Lower leg skin (tissue), 4 donors: Measurements from ENCODE around the gene ZNF888. TPM values are rescaled to one million over a fixed set of nuclear protein-coding genes. Genes with fewer than 3 reads are reported as not detected.
"Not testable (repeated sequence)": the region's sequence is repeated elsewhere in the genome, so short reads cannot be mapped to it uniquely, and the experiment has no call there.

Source experiments
- DNase-seq, 2 donors: peaks; one replicate each; pipeline ENCODE4 v3.0.0-alpha.2; 2019; ENCODE audit warnings: low spot score in 2 of 2
- H3K4me3 ChIP-seq: fragments of 200-600 bp; sonication (generic); 2 replicates; pipeline ENCODE4 v1.5.1; 2017; ENCODE audit warnings: mild to moderate bottlenecking, low read depth; ENCODE audit not compliant: poor library complexity, severe bottlenecking
- POLR2A ChIP-seq, 2 donors: fragments of 450-650 bp; IDR thresholded peaks; one replicate each; pipeline ENCODE4 v1.6.1; 2016 to 2017; ENCODE audit warnings: antibody characterized with exemption in 2 of 2, mild to moderate bottlenecking in 1 of 2, moderate library complexity in 1 of 2
- WGBS, 2 donors: methylation state at CpG; one replicate each; pipeline ENCODE4 v1.1.5; 2018; 5-methylcytosine and 5-hydroxymethylcytosine counted together
- intact Hi-C: fragments of 100-400 bp; cut with DNase I; formaldehyde crosslinking; loops from one replicate; pipeline ENCODE4 v1.15.0; 2023; ENCODE audit warnings: low total_unique reads
- total RNA-seq, 4 donors: library from RNA; depleted of rRNA; stranded (reverse); fragments of >200 nt; gene quantifications; one replicate each; pipeline ENCODE4 v1.1.0, GENCODE V29; 2016
- TF ChIP-seq, protein P1 (sequence below), 3 donors: fragments of 450-650 bp; IDR thresholded peaks; one replicate each; pipeline ENCODE4 v1.5.1; 2016; ENCODE audit warnings: antibody characterized with exemption in 3 of 3, mild to moderate bottlenecking in 3 of 3, moderate library complexity in 2 of 3

The ZNF888 gene
- total RNA-seq, 4 donors from 2014 or later = 1.6 to 3.7 (median 3.2) TPM

DNA sequence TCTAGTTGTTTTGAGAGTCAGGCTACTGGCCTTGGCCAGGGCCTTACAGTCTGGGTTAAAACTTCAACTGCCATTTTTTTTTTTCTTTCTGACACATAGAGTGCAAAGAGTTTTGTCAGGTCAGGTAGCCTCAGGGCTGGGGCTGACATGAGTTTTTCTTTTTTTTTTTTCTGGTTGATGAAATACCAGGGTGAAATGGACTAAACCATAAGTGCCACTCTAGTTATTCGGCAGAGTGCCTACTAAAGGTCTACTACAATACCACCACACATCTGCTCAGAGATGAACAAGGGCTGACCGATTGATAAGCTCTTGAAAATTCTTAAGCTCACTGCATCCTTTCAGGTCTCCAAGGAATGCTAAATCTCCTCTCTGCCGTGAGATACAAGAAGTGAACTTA lies 21.4 kb downstream of the ZNF888 start:
- WGBS, 2 donors = 75 to 87% methylated on average over 3 of the region's 3 CpGs
- intact Hi-C loops = no loop called here
- no peak for TF ChIP-seq POLR2A (IDR thresholded peaks at IDR 0.05)
- TF ChIP-seq, protein P1, sequence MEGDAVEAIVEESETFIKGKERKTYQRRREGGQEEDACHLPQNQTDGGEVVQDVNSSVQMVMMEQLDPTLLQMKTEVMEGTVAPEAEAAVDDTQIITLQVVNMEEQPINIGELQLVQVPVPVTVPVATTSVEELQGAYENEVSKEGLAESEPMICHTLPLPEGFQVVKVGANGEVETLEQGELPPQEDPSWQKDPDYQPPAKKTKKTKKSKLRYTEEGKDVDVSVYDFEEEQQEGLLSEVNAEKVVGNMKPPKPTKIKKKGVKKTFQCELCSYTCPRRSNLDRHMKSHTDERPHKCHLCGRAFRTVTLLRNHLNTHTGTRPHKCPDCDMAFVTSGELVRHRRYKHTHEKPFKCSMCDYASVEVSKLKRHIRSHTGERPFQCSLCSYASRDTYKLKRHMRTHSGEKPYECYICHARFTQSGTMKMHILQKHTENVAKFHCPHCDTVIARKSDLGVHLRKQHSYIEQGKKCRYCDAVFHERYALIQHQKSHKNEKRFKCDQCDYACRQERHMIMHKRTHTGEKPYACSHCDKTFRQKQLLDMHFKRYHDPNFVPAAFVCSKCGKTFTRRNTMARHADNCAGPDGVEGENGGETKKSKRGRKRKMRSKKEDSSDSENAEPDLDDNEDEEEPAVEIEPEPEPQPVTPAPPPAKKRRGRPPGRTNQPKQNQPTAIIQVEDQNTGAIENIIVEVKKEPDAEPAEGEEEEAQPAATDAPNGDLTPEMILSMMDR (IDR thresholded peaks at IDR 0.05) = no peak

DNA sequence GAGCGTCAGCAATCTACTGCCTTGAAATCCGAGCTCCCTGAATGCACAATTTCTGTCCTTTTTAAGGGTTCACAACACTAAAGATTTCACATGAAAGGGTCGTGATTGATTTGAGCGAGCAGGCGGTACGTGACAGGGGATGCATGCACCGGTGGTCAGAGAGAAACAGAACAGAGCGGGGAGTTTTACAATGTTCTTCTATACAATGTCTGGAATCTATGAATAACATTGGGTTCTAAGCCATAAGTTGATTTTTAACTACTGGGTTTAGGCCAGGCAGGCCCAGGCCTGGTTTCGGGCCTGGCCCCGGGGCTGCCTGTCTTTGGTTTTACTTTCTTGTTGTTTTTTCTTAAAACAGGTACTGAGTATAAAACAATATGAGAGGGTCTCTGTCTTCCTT lies 24.6 kb downstream of the ZNF888 start:
- 91 to 95% methylated on average over 10 of the region's 10 CpGs for WGBS, 2 donors
- peak in 1 of 2 donors; percentile 21 for DNase-seq
- intact Hi-C loops, H3K4me3 ChIP-seq: not testable (repeated sequence)

More for the DNA sequence above, 21.4 kb downstream of the ZNF888 start:
- DNase-seq = no peak
- no peak overlapping the region for H3K4me3 ChIP-seq

DNA sequence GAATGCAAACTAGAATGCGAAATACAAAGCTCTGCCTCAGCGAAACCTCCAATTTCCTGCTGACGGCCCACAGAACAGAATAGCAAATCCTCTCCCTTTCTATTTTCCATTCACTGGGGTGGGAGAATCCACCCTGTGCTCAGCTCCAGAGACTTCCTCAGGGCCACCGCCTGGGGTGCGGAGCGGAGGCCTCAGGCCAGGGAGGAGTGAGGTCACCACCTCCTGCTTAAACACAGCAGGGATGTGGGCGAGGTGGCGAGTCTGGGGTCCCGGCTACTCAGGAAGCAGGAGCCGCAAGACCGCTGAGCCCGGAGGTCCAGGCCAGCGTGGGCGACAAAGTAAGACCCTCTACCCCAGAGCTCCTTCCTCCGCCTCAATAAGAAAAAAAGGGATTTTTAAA lies 25.1 kb downstream of the ZNF888 start:
- DNase-seq = peak in 1 of 2 donors; percentile 73
- TF ChIP-seq, protein P1 (IDR thresholded peaks at IDR 0.05) = no peak
- TF ChIP-seq POLR2A (IDR thresholded peaks at IDR 0.05) = no peak

DNA sequence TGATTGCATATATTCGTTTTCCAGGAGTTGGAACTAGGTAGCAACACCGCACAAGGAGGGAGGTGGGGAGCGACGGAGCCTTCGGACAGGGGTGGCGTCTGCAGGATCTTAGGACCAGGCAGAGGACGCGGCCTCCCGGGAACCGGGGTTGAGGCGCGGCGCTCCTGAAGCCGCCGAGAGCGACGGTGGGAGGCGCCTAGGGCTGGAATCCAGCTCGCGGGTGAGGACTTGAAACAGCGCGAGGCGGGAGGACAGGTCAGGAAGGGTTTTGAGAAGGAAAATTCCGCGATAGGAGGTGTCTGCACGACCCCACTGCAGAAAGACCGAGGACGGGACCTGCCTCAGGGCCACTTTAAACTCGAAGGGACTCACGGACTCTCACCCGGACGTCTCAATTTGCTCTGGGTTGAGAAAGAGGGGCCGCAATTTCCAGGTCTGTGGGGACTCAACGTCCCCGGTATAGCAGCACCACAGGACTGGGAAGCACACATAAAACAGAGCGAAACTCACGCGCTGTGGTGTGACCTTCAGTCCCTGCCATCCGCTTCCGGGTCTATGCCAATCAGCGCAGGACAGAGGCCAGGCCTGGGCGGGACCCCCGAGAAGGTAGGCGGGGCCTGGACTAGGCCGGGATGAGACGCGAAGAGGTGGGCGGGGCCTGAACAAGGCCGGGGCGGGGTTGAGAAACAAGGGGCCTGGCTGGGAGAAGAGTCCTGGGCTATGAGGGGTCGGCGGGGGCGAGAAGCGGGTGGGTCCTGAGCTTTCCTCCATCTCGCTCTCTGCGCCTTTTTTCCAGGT lies 25.9 kb downstream of the ZNF888 start, which contains the start of gene ZNF320:
TSS of gene ZNF320 (minus strand) at position 498 of the 798 bp plus-strand sequence. CDS start 7,380 bp downstream, outside the sequence.
- 3% methylated on average over 44 to 55 of the region's 56 CpGs for WGBS, 2 donors
- peak within 1 kb of the TSS; percentile 31 for H3K4me3 ChIP-seq
- TF ChIP-seq, protein P1 (IDR thresholded peaks at IDR 0.05) = no peak
- no peak for TF ChIP-seq POLR2A (IDR thresholded peaks at IDR 0.05)
- DNase-seq = peak; percentile 96 to 99
- intact Hi-C loops = no loop called here

More for the DNA sequence above, 25.1 kb downstream of the ZNF888 start:
- H3K4me3 ChIP-seq = no peak overlapping the region
- 65 to 72% methylated on average over 15 of the region's 15 CpGs for WGBS, 2 donors
- intact Hi-C loops = no loop called here

DNA sequence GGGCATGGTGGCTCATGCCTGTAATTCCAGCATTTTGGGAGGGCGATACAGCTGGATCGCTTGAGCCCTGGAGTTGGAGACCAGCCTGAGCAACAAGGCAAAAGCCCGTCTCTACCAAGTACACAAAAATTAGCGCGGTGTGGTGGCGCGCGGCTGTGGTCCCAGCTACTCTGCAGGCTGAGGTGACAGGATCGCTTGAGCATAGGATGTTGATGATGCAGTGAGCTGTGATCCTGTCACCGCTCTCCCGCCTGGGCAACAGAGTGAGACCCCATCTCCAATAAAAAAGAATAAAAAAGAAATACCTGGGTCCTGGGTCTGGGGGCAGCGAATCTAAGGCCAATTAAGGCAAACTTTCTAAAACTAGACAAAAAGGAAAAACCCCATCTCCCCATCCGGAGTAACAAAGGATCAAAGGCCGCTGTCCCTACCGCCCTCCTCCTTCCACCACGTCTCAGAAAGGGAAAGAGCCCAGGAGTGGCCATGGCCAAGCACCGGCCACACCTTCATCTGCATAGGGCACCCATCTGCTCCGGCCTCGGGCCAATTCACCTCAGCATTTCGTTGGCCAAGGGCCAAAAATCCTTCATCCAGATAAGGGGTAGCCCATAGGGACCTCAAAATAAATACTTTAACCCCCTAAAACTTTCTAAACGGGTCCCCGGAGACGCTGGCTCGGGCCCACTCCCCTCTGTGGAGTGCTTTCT lies 26.6 kb downstream of the ZNF888 start:
- intact Hi-C loops = no loop called here
- TF ChIP-seq, protein P1 (IDR thresholded peaks at IDR 0.05) = no peak
- peak overlapping the region; percentile 31 for H3K4me3 ChIP-seq
- WGBS, 2 donors = 44 to 50% methylated on average over 24 of the region's 24 CpGs
- peak in 1 of 2 donors; percentile 16 for DNase-seq

DNA sequence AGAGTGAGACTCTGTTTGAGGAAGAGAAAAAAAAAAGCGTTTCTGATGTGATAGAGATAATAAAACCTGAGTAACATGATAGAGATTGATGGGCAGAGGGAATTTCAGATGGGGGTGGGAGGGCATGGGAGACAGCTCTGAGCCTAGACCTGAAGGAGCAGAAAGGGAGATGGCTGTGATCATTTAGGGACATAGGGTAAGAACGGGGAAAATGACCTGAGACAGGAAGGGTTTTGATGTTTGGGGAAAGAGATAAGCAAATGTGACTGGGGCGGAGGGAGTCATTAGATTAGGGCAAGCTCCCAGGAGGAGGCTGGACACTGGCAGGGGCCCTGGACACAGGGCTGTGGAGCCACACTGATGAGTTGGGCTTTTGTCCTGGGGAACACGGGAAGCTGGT lies 31.9 kb downstream of the ZNF888 start:
- intact Hi-C loops = no loop called here
- TF ChIP-seq, protein P1 (IDR thresholded peaks at IDR 0.05) = no peak
- no peak for TF ChIP-seq POLR2A (IDR thresholded peaks at IDR 0.05)
- 60 to 80% methylated on average over 4 of the region's 4 CpGs for WGBS, 2 donors
- H3K4me3 ChIP-seq = no peak overlapping the region
- no peak for DNase-seq
